ENCODE measurements around the gene ANOS1.

DNA sequence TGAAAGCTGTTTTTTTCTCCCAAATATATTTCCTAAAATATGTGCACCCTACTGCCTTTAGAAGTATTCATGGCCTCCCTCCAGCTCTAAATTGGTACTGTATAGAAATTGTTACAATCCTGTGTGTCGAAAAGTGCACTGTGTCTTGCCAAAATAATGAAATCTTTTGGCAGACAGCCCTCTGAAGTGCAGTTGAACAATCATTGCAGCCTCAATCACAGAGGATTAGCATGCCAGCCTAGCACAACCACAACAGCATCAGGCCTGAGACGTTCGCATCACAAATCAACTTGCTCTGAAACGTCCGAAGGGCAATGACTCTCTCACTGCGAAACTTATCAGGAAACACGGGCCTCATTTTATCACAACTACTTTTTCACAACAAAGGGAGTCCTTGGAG, 99.0 kb downstream of the ANOS1 start:
- TF ChIP-seq, protein P1, sequence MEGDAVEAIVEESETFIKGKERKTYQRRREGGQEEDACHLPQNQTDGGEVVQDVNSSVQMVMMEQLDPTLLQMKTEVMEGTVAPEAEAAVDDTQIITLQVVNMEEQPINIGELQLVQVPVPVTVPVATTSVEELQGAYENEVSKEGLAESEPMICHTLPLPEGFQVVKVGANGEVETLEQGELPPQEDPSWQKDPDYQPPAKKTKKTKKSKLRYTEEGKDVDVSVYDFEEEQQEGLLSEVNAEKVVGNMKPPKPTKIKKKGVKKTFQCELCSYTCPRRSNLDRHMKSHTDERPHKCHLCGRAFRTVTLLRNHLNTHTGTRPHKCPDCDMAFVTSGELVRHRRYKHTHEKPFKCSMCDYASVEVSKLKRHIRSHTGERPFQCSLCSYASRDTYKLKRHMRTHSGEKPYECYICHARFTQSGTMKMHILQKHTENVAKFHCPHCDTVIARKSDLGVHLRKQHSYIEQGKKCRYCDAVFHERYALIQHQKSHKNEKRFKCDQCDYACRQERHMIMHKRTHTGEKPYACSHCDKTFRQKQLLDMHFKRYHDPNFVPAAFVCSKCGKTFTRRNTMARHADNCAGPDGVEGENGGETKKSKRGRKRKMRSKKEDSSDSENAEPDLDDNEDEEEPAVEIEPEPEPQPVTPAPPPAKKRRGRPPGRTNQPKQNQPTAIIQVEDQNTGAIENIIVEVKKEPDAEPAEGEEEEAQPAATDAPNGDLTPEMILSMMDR (IDR thresholded peaks at IDR 0.05; ENCODE audit: borderline replicate concordance, extremely low read depth, low read length, poor library complexity, severe bottlenecking) = no peak
- TF ChIP-seq EZH2 (IDR thresholded peaks at IDR 0.05; ENCODE audit: borderline replicate concordance, low read depth, low read length, severe bottlenecking) = no peak

Measured in DND-41 (cell line).